ENCODE results near the gene CDH23. TPM values are rescaled to one million over a fixed set of nuclear protein-coding genes. Genes with fewer than 3 reads are reported as not detected.

CDH23 gene
- polyA plus RNA-seq, 2 of the 4 experiments (the other 2 are of a cell fraction): 1.1 to 2.3 TPM

DNA sequence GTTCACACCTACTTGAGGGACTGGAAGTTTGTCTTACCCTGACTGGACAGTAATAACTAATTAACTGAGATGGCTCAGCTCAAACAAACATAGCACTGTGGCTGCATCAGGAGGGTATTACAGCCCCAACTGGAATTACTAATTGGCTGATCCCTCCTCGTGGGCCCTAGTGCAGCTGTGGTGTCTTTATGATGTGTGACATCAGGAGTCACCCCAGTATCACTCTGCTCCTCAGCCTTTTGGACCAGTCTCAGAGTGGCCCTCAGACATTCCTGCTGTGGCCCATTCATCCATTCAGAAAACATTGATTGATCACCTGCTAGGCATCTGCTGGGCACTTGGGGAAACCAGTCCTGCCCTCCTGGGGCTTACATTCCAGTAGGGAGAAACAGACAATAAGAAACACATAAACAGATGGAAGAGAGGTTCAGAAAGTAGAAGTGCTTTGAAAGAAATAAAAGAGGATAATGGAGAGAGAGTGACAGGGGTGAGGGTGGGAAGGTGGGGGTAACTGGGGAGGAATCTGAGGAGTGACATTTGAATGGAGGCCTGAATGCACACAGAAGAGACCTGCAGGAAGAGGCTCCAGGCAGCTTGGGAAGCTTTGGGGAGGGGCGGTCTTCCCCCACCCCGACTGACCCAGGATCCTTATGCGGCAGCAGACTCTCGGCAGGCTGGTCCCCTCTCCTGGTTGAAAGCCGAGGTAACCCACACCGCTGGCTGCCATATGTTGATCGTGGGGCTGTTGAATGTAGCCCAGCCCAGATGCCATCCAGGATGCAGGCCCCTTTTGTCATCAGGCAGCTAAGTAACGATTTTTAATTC, 209.7 kb downstream of the CDH23 start:
- CTCF ChIA-PET: interaction anchor here (1.2 to 8.7 kb wide), 10 partner anchors 10 to 291 kb away, joined by 3 to 109 read pairs (median 21); partner anchors contain the start of gene CDH23

DNA sequence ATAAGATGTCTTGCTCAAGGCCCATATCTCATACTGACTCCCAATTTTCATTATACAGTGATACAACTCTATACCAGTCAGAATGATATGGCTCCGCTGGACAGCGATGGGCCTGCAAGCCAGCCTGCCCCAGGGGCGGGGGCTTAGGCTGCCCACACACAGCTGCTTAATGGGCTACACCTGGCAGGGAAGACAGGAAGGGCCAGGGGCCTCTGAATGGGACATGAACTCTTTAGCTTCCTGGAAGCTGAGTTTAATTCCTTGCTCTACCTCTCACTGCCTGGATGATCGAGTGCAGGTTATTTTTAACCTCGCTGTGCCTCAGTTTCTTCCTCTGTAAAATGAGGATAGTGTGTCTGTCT, 210.3 kb downstream of the CDH23 start:
- ChIA-PET POLR2A (no interaction called here), CTCF (interaction anchor here (1.2 to 8.7 kb wide), 14 partner anchors 10 to 292 kb away, joined by 3 to 109 read pairs (median 9); partner anchors contain the start of gene CDH23)
- ATAC-seq (no peak), FAIRE-seq (no peak), DNase-seq (ENCODE audit: low read depth in 1 of 2, low spot score in 1 of 2) (no peak)
- Histone ChIP-seq H3K4me3 (no peak overlapping the region), H3K27ac (no peak overlapping the region), H3K4me1 (0 out of 3 replicates have a peak, but pooled peaks cover 4% of the 10 kb centered on the region), H3K4me2 (no peak overlapping the region), H3K9me3 (no peaks in the 10 kb centered on the region)
- no peak for TF ChIP-seq MYC (IDR thresholded peaks at IDR 0.05; ENCODE audit: borderline replicate concordance, low read length)
- no peak for TF ChIP-seq RAD21 (conservative IDR thresholded peaks at IDR 0.05 in 1 of 2, IDR thresholded peaks at IDR 0.05 in 1 of 2)
- TF ChIP-seq PHF8 (IDR thresholded peaks at IDR 0.05; ENCODE audit: borderline replicate concordance, low read depth): no peak
- 59% methylated on average over 5 of the region's 5 CpGs for WGBS (ENCODE audit: missing lambda C conversion rate)

More for the DNA sequence above, 209.7 kb downstream of the CDH23 start:
- H3K9me3 ChIP-seq: no peaks in the 10 kb centered on the region
- TF ChIP-seq MAFK (IDR thresholded peaks at IDR 0.05; ENCODE audit: partially characterized antibody) (no peak), HOXB5 (CRISPR knock-in tag; IDR thresholded peaks at IDR 0.05) (no peak), NPAS2 (CRISPR knock-in tag; IDR thresholded peaks at IDR 0.05; ENCODE audit: borderline replicate concordance) (no peak), CEBPB (IDR thresholded peaks at IDR 0.05) (no peak), KDM1A (IDR thresholded peaks at IDR 0.05; ENCODE audit: low read depth) (no peak), ZSCAN20 (CRISPR knock-in tag; IDR thresholded peaks at IDR 0.05) (no peak), FOSL2 (IDR thresholded peaks at IDR 0.05) (no peak), FOSL2 (CRISPR knock-in tag; IDR thresholded peaks at IDR 0.05) (no peak), HOXB13 (CRISPR knock-in tag; IDR thresholded peaks at IDR 0.05; ENCODE audit: low read depth) (no peak), EP300 (IDR thresholded peaks at IDR 0.05) (no peak), HEYL (CRISPR knock-in tag; IDR thresholded peaks at IDR 0.05) (no peak), FOSB (CRISPR knock-in tag; IDR thresholded peaks at IDR 0.05) (no peak)
- TF ChIP-seq, protein P1, sequence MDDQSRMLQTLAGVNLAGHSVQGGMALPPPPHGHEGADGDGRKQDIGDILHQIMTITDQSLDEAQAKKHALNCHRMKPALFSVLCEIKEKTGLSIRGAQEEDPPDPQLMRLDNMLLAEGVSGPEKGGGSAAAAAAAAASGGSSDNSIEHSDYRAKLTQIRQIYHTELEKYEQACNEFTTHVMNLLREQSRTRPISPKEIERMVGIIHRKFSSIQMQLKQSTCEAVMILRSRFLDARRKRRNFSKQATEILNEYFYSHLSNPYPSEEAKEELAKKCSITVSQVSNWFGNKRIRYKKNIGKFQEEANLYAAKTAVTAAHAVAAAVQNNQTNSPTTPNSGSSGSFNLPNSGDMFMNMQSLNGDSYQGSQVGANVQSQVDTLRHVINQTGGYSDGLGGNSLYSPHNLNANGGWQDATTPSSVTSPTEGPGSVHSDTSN (IDR thresholded peaks at IDR 0.05): no peak
- TF ChIP-seq, protein P2, sequence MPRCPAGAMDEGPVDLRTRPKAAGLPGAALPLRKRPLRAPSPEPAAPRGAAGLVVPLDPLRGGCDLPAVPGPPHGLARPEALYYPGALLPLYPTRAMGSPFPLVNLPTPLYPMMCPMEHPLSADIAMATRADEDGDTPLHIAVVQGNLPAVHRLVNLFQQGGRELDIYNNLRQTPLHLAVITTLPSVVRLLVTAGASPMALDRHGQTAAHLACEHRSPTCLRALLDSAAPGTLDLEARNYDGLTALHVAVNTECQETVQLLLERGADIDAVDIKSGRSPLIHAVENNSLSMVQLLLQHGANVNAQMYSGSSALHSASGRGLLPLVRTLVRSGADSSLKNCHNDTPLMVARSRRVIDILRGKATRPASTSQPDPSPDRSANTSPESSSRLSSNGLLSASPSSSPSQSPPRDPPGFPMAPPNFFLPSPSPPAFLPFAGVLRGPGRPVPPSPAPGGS (IDR thresholded peaks at IDR 0.05): no peak
- TF ChIP-seq, protein P3, sequence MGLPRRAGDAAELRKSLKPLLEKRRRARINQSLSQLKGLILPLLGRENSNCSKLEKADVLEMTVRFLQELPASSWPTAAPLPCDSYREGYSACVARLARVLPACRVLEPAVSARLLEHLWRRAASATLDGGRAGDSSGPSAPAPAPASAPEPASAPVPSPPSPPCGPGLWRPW (IDR thresholded peaks at IDR 0.05): no peak
- TF ChIP-seq, protein P4, sequence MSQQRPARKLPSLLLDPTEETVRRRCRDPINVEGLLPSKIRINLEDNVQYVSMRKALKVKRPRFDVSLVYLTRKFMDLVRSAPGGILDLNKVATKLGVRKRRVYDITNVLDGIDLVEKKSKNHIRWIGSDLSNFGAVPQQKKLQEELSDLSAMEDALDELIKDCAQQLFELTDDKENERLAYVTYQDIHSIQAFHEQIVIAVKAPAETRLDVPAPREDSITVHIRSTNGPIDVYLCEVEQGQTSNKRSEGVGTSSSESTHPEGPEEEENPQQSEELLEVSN (IDR thresholded peaks at IDR 0.05; ENCODE audit: borderline replicate concordance, low read depth): no peak
- TF ChIP-seq, protein P5, sequence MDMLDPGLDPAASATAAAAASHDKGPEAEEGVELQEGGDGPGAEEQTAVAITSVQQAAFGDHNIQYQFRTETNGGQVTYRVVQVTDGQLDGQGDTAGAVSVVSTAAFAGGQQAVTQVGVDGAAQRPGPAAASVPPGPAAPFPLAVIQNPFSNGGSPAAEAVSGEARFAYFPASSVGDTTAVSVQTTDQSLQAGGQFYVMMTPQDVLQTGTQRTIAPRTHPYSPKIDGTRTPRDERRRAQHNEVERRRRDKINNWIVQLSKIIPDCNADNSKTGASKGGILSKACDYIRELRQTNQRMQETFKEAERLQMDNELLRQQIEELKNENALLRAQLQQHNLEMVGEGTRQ (IDR thresholded peaks at IDR 0.05): no peak
- TF ChIP-seq, protein P6, sequence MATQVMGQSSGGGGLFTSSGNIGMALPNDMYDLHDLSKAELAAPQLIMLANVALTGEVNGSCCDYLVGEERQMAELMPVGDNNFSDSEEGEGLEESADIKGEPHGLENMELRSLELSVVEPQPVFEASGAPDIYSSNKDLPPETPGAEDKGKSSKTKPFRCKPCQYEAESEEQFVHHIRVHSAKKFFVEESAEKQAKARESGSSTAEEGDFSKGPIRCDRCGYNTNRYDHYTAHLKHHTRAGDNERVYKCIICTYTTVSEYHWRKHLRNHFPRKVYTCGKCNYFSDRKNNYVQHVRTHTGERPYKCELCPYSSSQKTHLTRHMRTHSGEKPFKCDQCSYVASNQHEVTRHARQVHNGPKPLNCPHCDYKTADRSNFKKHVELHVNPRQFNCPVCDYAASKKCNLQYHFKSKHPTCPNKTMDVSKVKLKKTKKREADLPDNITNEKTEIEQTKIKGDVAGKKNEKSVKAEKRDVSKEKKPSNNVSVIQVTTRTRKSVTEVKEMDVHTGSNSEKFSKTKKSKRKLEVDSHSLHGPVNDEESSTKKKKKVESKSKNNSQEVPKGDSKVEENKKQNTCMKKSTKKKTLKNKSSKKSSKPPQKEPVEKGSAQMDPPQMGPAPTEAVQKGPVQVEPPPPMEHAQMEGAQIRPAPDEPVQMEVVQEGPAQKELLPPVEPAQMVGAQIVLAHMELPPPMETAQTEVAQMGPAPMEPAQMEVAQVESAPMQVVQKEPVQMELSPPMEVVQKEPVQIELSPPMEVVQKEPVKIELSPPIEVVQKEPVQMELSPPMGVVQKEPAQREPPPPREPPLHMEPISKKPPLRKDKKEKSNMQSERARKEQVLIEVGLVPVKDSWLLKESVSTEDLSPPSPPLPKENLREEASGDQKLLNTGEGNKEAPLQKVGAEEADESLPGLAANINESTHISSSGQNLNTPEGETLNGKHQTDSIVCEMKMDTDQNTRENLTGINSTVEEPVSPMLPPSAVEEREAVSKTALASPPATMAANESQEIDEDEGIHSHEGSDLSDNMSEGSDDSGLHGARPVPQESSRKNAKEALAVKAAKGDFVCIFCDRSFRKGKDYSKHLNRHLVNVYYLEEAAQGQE (IDR thresholded peaks at IDR 0.05): no peak
- no peak overlapping the region for H3K27ac ChIP-seq
- no peak for DNase-seq (ENCODE audit: low read depth in 1 of 2, low spot score in 1 of 2)
- POLR2A ChIA-PET: no interaction called here
- ATAC-seq: no peak
- no peak overlapping the region for H3K4me3 ChIP-seq
- 0 out of 3 replicates have a peak, but pooled peaks cover 4% of the 10 kb centered on the region for H3K4me1 ChIP-seq
- WGBS (ENCODE audit: missing lambda C conversion rate): 65% methylated on average over 9 of the region's 9 CpGs
- FAIRE-seq: no peak
- H3K4me2 ChIP-seq: no peak overlapping the region

All from A549 (cell line).